Activated T-cell treated with anti-CD3 and anti-CD28 coated beads for 1 hour (primary cell): Measurements from ENCODE around the gene OAS2.
A peak's percentile ranks its signal among the peaks of the same experiment; 100 is the strongest.
"Not testable (repeated sequence)": the region's sequence is repeated elsewhere in the genome, so short reads cannot be mapped to it uniquely, and the experiment has no call there.

ENCODE experiments used
- DNase-seq: peaks from one replicate; pipeline ENCODE4 v3.0.0-alpha.2; 2020; ENCODE audit warnings: low read depth

Gene OAS2

GRCh38 chr12:112986291-112986800 lies 8.0 kb downstream of the OAS2 start:
- DNase-seq, result no peak

- no peak for DNase-seq
Measured at GRCh38 chr12:112987561-112987960, 9.2 kb downstream of the OAS2 start.

- no peak for DNase-seq
Measured at GRCh38 chr12:112988224-112988623, 9.9 kb downstream of the OAS2 start.

GRCh38 chr12:112988823-112989385 lies 10.6 kb downstream of the OAS2 start:
- not testable (repeated sequence) for DNase-seq

GRCh38 chr12:112989806-112990205 lies 11.5 kb downstream of the OAS2 start:
- no peak for DNase-seq

- peak; percentile 36 for DNase-seq
Measured at GRCh38 chr12:112992541-112993398, 14.5 kb downstream of the OAS2 start.

- no peak for DNase-seq
Measured at GRCh38 chr12:112995008-112995407, 16.7 kb downstream of the OAS2 start.

GRCh38 chr12:112996501-112996900 lies 18.2 kb downstream of the OAS2 start:
- DNase-seq, result no peak

- DNase-seq, result no peak
Measured at GRCh38 chr12:112997506-112997905, 19.2 kb downstream of the OAS2 start.

GRCh38 chr12:112998987-112999767 lies 20.9 kb downstream of the OAS2 start:
- DNase-seq, result no peak

- DNase-seq, result no peak
Measured at GRCh38 chr12:113000433-113000832, 22.1 kb downstream of the OAS2 start.

GRCh38 chr12:113002155-113002554 lies 23.8 kb downstream of the OAS2 start:
- DNase-seq, result no peak

- no peak for DNase-seq
Measured at GRCh38 chr12:113002676-113003075, 24.4 kb downstream of the OAS2 start.

GRCh38 chr12:113003636-113004035 lies 25.3 kb downstream of the OAS2 start:
- no peak for DNase-seq

- DNase-seq, result no peak
Measured at GRCh38 chr12:113005762-113006161, 27.4 kb downstream of the OAS2 start.

- no peak for DNase-seq
Measured at GRCh38 chr12:113006206-113006605, 27.9 kb downstream of the OAS2 start.

- no peak for DNase-seq
Measured at GRCh38 chr12:113006641-113007040, 28.3 kb downstream of the OAS2 start.

GRCh38 chr12:113007166-113007565 lies 28.8 kb downstream of the OAS2 start:
- no peak for DNase-seq

- no peak for DNase-seq
Measured at GRCh38 chr12:113010701-113011100, 32.4 kb downstream of the OAS2 start.

- no peak for DNase-seq
Measured at GRCh38 chr12:113014565-113014964, 36.2 kb downstream of the OAS2 start.

GRCh38 chr12:113016796-113017195 lies 38.5 kb downstream of the OAS2 start:
- no peak for DNase-seq

GRCh38 chr12:113019025-113019424 lies 40.7 kb downstream of the OAS2 start:
- no peak for DNase-seq

GRCh38 chr12:113021500-113021899 lies 43.2 kb downstream of the OAS2 start:
- no peak for DNase-seq
